ENCODE data around the gene FOXJ2. TPM values are rescaled to one million over a fixed set of nuclear protein-coding genes. Genes with fewer than 3 reads are reported as not detected.
"Not testable (repeated sequence)": the region's sequence is repeated elsewhere in the genome, so short reads cannot be mapped to it uniquely, and the experiment has no call there.

Gene FOXJ2
- total RNA-seq, 2 donors from 2014 or later: 15.4 to 27.8 TPM

DNA sequence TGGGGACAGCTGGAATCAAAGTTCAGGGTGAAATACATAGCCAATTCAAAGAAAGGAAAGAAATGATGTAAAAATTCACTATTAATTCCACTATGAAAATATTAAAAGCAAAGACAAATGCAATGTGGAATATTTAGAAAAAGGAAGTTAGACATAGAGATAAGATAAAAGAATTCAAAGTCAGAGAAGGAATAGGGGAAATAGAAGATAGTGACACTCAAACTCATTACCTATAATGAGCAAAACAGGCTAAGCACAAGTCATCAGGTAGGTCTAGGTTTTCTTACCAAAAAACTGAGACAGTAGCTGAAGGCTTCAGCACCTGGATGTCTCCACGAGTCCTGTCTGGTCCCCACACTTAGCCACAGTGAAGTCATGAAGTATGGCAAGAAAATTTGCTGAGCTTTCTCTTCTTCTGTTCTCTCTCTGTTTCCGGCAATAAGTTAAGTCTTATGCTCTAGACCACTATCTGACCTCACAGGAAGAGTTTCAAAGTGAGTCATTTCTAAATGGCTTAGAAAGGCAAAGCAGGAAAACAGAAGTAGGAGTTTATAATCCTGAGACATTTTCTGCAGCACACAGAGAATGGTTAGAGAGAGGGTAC, 33.6 kb downstream of the FOXJ2 start, which contains the start of gene C3AR1:
TSS of gene C3AR1 (minus strand) at position 369 of the 604 bp plus-strand sequence. CDS start 6,174 bp downstream, outside the sequence.
- H3K27ac ChIP-seq: no peak within 1 kb of the TSS
- H3K36me3 ChIP-seq: no peaks in the 10 kb centered on the region
- H3K9me3 ChIP-seq: no peaks in the 10 kb centered on the region
- DNase-seq (ENCODE audit: low spot score): no peak
- no peak within 1 kb of the TSS for H3K4me3 ChIP-seq
- intact Hi-C loops (cut with DNase I): no loop called here
- WGBS: 64% methylated on average over 2 of the region's 2 CpGs
- no peaks in the 10 kb centered on the region for H3K4me1 ChIP-seq (replicated peaks)
- no peaks in the 10 kb centered on the region for H3K27me3 ChIP-seq (replicated peaks; ENCODE audit: insufficient read depth)
- TF ChIP-seq, protein P1, sequence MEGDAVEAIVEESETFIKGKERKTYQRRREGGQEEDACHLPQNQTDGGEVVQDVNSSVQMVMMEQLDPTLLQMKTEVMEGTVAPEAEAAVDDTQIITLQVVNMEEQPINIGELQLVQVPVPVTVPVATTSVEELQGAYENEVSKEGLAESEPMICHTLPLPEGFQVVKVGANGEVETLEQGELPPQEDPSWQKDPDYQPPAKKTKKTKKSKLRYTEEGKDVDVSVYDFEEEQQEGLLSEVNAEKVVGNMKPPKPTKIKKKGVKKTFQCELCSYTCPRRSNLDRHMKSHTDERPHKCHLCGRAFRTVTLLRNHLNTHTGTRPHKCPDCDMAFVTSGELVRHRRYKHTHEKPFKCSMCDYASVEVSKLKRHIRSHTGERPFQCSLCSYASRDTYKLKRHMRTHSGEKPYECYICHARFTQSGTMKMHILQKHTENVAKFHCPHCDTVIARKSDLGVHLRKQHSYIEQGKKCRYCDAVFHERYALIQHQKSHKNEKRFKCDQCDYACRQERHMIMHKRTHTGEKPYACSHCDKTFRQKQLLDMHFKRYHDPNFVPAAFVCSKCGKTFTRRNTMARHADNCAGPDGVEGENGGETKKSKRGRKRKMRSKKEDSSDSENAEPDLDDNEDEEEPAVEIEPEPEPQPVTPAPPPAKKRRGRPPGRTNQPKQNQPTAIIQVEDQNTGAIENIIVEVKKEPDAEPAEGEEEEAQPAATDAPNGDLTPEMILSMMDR (IDR thresholded peaks at IDR 0.05): no peak
- TF ChIP-seq POLR2AphosphoS5 (IDR thresholded peaks at IDR 0.05) (peak; percentile 29), POLR2A (IDR thresholded peaks at IDR 0.05) (no peak)

DNA sequence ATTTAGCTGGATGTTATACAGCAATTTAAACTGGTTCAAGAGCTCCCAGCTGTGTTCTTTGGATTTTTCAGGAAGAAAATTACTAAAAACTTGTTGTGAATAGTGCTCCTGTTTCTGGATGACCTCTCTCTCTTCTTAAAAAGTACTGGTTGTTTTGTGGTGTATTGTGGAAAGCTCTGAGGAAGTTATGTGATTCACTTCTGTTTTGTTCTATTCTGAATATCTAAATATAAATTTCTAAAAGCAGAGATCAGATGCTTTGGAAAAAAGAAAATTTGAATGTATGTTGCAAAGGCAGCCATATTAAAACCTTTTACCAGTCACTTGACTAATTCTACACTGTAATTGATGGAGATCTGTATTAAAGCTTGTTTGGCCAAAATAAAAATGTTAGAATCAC, 37.1 kb downstream of the FOXJ2 start:
- H3K27me3 ChIP-seq (replicated peaks; ENCODE audit: insufficient read depth): no peaks in the 10 kb centered on the region
- H3K36me3 ChIP-seq: no peaks in the 10 kb centered on the region
- no peak for DNase-seq (ENCODE audit: low spot score)
- no peak for TF ChIP-seq POLR2AphosphoS5 (IDR thresholded peaks at IDR 0.05)
- TF ChIP-seq, protein P1 (IDR thresholded peaks at IDR 0.05): no peak
- TF ChIP-seq POLR2A (IDR thresholded peaks at IDR 0.05): no peak
- no peak overlapping the region for H3K27ac ChIP-seq
- H3K4me1 ChIP-seq (replicated peaks): no peaks in the 10 kb centered on the region
- intact Hi-C loops (cut with DNase I): no loop called here
- no peaks in the 10 kb centered on the region for H3K9me3 ChIP-seq
- H3K4me3 ChIP-seq: no peak overlapping the region

DNA sequence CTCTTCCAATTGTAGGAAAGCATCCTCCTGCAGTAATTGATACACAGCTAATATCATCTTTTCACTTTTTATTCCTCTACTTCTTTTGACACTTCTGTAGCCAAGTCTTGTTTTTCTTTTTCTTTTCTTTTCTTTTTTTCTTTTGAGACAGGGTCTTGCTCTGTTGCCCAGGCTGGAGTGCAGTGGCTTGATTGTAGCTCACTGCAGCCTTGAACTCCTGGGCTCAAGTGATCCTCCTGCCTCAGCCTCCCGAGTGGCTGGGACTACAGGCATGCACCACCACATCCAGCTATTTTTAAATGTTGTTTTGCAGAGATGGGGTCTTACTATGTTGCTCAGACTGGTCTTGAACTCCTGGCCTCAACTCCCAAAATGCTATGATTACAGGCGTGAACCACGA, 39.3 kb downstream of the FOXJ2 start:
- H3K27me3 ChIP-seq (replicated peaks; ENCODE audit: insufficient read depth); H3K4me1 ChIP-seq (replicated peaks); H3K36me3 ChIP-seq; H3K4me3 ChIP-seq; H3K27ac ChIP-seq; H3K9me3 ChIP-seq; DNase-seq (ENCODE audit: low spot score); intact Hi-C loops (cut with DNase I): not testable (repeated sequence)
- 89% methylated on average over 3 of the region's 3 CpGs for WGBS

DNA sequence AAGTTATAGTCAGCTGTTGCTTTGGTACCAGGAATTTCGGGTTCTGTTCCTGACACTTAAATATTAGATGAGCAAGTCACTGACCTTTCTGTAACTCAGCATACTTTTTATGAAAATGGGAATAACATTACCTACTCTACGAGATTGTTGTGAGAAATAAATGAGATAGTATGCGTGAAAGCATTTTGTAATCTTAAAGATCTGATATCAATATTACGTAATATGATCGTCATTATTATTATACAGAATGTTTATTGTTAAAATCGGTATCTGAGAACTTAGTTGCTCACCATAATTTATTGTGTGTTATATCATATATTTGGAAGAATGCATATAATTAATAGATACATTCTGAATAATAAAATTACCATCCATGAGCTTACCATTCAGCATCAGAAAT, 43.4 kb downstream of the FOXJ2 start:
- 88% methylated on average over 6 of the region's 6 CpGs for WGBS
- H3K36me3 ChIP-seq: no peaks in the 10 kb centered on the region
- H3K4me1 ChIP-seq (replicated peaks): no peaks in the 10 kb centered on the region
- TF ChIP-seq POLR2AphosphoS5 (IDR thresholded peaks at IDR 0.05): no peak
- TF ChIP-seq POLR2A (IDR thresholded peaks at IDR 0.05): no peak
- TF ChIP-seq, protein P1 (IDR thresholded peaks at IDR 0.05): no peak
- intact Hi-C loops (cut with DNase I): no loop called here
- H3K9me3 ChIP-seq: no peaks in the 10 kb centered on the region
- no peak for DNase-seq (ENCODE audit: low spot score)
- H3K27ac ChIP-seq: no peak overlapping the region
- no peak overlapping the region for H3K4me3 ChIP-seq
- H3K27me3 ChIP-seq (replicated peaks; ENCODE audit: insufficient read depth): no peaks in the 10 kb centered on the region

DNA sequence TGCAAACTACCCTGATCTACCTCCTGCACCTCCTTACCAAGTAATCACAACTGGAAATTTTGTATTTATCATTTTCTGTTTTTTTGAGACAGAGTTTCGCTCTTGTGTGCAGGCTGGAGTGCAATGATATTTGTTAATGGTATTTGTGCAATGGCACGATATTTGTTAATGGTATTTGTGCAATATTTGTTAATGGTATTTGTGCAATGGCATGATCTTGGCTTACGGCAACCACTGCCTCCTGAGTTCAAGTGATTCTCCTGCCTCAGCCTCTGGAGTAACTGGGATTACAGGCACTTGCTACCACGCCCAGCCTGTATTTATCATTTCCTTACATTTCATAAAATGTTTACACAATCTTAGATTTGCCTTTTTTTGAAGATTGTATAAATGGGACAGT, 43.9 kb downstream of the FOXJ2 start:
- no peaks in the 10 kb centered on the region for H3K27me3 ChIP-seq (replicated peaks; ENCODE audit: insufficient read depth)
- no peak for DNase-seq (ENCODE audit: low spot score)
- H3K4me3 ChIP-seq: no peak overlapping the region
- no peaks in the 10 kb centered on the region for H3K4me1 ChIP-seq (replicated peaks)
- intact Hi-C loops (cut with DNase I): no loop called here
- H3K27ac ChIP-seq: no peak overlapping the region
- no peaks in the 10 kb centered on the region for H3K9me3 ChIP-seq
- no peaks in the 10 kb centered on the region for H3K36me3 ChIP-seq
- 81% methylated on average over 4 of the region's 4 CpGs for WGBS
- TF ChIP-seq, protein P1 (IDR thresholded peaks at IDR 0.05): no peak
- no peak for TF ChIP-seq POLR2AphosphoS5 (IDR thresholded peaks at IDR 0.05)
- no peak for TF ChIP-seq POLR2A (IDR thresholded peaks at IDR 0.05)
